Adipose tissue (tissue), 3 donors: Measurements from ENCODE around the gene CA12. TPM values are rescaled to one million over a fixed set of nuclear protein-coding genes. Genes with fewer than 3 reads are reported as not detected.

Experiments
- H3K27ac ChIP-seq: one replicate; pipeline ENCODE4 v1.5.1; 2013; ENCODE audit warnings: low read depth, low read length
- WGBS, 3 donors: extraction: QIAGEN DNeasy Blood & Tissue Kit; methylation state at CpG; one replicate each; pipeline ENCODE4 v1.1.7; 2013; 5-methylcytosine and 5-hydroxymethylcytosine counted together
- polyA plus RNA-seq, 3 donors: library from polyadenylated mRNA; stranded (reverse); fragments of 200-250 nt; gene quantifications; one replicate each; pipeline ENCODE4 v1.2.3, GENCODE V29; 2013
- donor health status: healthy with polysubstance abuse.
- donor health status: Bipolar disorder and iron deficiency.
- donor health status: healthy.

The CA12 gene
- polyA plus RNA-seq, 3 donors: 1.5 to 9.6 (median 3.7) TPM

- WGBS, 3 donors: 79 to 94% (median 91%) methylated on average over 10 of the region's 10 CpGs
- no peak overlapping the region for H3K27ac ChIP-seq
These were observed 1.5 kb upstream of the CA12 start for GRCh38 chr15:63382966-63383710.

- no peak overlapping the region for H3K27ac ChIP-seq
- WGBS, 3 donors: 60 to 74% (median 67%) methylated on average over 14 of the region's 14 CpGs
These were observed 801 bp downstream of the CA12 start for GRCh38 chr15:63380808-63381282.

GRCh38 chr15:63380151-63380807 is 1.4 kb downstream of the CA12 start:
- no peak overlapping the region for H3K27ac ChIP-seq
- 63 to 90% (median 65%) methylated on average over 5 of the region's 5 CpGs for WGBS, 3 donors

- no peak overlapping the region for H3K27ac ChIP-seq
- 87 to 98% (median 92%) methylated on average over 2 of the region's 2 CpGs for WGBS, 3 donors
These were observed 2.0 kb downstream of the CA12 start for GRCh38 chr15:63379492-63380150.

- H3K27ac ChIP-seq: no peak overlapping the region
- WGBS, 3 donors: 74 to 93% (median 86%) methylated on average over 7 of the region's 7 CpGs
These were observed 2.7 kb downstream of the CA12 start for GRCh38 chr15:63378946-63379345.

GRCh38 chr15:63374686-63375520 is 6.7 kb downstream of the CA12 start:
- no peak overlapping the region for H3K27ac ChIP-seq
- 32 to 56% (median 34%) methylated on average over 11 of the region's 11 CpGs for whole genome bisulfite sequencing, 3 donors

GRCh38 chr15:63373866-63374548 is 7.6 kb downstream of the CA12 start:
- no peak overlapping the region for H3K27ac ChIP-seq
- 86 to 92% (median 90%) methylated on average over 9 of the region's 9 CpGs for WGBS, 3 donors

GRCh38 chr15:63373330-63373729 is 8.3 kb downstream of the CA12 start:
- 86 to 96% (median 94%) methylated on average over 3 of the region's 3 CpGs for WGBS, 3 donors
- H3K27ac ChIP-seq: no peak overlapping the region

- 90 to 94% (median 94%) methylated on average over 5 of the region's 5 CpGs for WGBS, 3 donors
- no peak overlapping the region for H3K27ac ChIP-seq
These were observed 8.9 kb downstream of the CA12 start for GRCh38 chr15:63372753-63373152.

GRCh38 chr15:63372018-63372705 is 9.5 kb downstream of the CA12 start:
- H3K27ac ChIP-seq: no peak overlapping the region
- WGBS, 3 donors: 67 to 82% (median 70%) methylated on average over 12 of the region's 12 CpGs

- WGBS, 3 donors: 68 to 85% (median 71%) methylated on average over 15 of the region's 15 CpGs
- H3K27ac ChIP-seq: no peak overlapping the region
These were observed 10.2 kb downstream of the CA12 start for GRCh38 chr15:63371297-63371918.

- WGBS, 3 donors: 85 to 90% (median 89%) methylated on average over 4 of the region's 4 CpGs
- H3K27ac ChIP-seq: no peak overlapping the region
These were observed 10.9 kb downstream of the CA12 start for GRCh38 chr15:63370764-63371163.

- WGBS, 3 donors: 76 to 95% (median 86%) methylated on average over 4 of the region's 4 CpGs
- H3K27ac ChIP-seq: no peak overlapping the region
These were observed 11.9 kb downstream of the CA12 start for GRCh38 chr15:63369781-63370180.

GRCh38 chr15:63369296-63369695 is 12.3 kb downstream of the CA12 start:
- no peak overlapping the region for H3K27ac ChIP-seq
- WGBS, 3 donors: 92 to 93% (median 92%) methylated on average over 3 of the region's 3 CpGs

GRCh38 chr15:63368503-63368902 is 13.1 kb downstream of the CA12 start:
- WGBS, 3 donors: 94 to 96% (median 95%) methylated on average over 7 of the region's 7 CpGs
- H3K27ac ChIP-seq: no peak overlapping the region

- H3K27ac ChIP-seq: no peak overlapping the region
- 77 to 94% (median 89%) methylated on average over 6 of the region's 6 CpGs for WGBS, 3 donors
These were observed 13.7 kb downstream of the CA12 start for GRCh38 chr15:63367900-63368299.

GRCh38 chr15:63367390-63367789 is 14.3 kb downstream of the CA12 start:
- WGBS, 3 donors: 35 to 83% (median 79%) methylated on average over 2 of the region's 2 CpGs
- H3K27ac ChIP-seq: no peak overlapping the region
